Measurements from ENCODE around the gene MYLK.

DNA sequence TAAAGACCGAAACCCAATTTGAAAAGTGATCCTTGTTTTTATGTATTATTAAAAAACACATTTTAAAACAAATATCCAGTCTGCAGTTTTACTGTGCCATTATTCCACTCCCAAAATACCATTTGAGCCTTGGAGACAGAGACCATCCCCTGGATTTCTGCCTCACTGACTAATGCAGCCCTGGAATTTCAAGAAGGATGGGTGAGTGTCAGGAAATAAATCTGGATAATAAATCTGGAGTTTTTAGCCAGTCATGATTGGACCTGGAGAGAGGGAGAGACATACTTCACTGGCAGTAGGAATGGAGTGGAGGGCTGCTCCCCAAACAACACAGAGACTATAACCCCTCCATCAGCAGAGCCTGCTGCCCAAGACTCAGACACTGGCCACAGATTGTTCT, 123.3 kb downstream of the MYLK start:
- TF ChIP-seq, protein P1, sequence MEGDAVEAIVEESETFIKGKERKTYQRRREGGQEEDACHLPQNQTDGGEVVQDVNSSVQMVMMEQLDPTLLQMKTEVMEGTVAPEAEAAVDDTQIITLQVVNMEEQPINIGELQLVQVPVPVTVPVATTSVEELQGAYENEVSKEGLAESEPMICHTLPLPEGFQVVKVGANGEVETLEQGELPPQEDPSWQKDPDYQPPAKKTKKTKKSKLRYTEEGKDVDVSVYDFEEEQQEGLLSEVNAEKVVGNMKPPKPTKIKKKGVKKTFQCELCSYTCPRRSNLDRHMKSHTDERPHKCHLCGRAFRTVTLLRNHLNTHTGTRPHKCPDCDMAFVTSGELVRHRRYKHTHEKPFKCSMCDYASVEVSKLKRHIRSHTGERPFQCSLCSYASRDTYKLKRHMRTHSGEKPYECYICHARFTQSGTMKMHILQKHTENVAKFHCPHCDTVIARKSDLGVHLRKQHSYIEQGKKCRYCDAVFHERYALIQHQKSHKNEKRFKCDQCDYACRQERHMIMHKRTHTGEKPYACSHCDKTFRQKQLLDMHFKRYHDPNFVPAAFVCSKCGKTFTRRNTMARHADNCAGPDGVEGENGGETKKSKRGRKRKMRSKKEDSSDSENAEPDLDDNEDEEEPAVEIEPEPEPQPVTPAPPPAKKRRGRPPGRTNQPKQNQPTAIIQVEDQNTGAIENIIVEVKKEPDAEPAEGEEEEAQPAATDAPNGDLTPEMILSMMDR (IDR thresholded peaks at IDR 0.05; ENCODE audit: low read depth, low read length, missing input control), result no peak
- TF ChIP-seq GABPA (IDR thresholded peaks at IDR 0.05 in 1 of 2, conservative IDR thresholded peaks at IDR 0.05 in 1 of 2), result no peak

All from liver (tissue), 3 donors.